ENCODE results near the gene ANKLE1. TPM values are rescaled to one million over a fixed set of nuclear protein-coding genes. Genes with fewer than 3 reads are reported as not detected.
A peak's percentile ranks its signal among the peaks of the same experiment; 100 is the strongest.

Gene ANKLE1
- total RNA-seq, 2 donors from 2014 or later, result 1.2 TPM; not detected in 1

DNA sequence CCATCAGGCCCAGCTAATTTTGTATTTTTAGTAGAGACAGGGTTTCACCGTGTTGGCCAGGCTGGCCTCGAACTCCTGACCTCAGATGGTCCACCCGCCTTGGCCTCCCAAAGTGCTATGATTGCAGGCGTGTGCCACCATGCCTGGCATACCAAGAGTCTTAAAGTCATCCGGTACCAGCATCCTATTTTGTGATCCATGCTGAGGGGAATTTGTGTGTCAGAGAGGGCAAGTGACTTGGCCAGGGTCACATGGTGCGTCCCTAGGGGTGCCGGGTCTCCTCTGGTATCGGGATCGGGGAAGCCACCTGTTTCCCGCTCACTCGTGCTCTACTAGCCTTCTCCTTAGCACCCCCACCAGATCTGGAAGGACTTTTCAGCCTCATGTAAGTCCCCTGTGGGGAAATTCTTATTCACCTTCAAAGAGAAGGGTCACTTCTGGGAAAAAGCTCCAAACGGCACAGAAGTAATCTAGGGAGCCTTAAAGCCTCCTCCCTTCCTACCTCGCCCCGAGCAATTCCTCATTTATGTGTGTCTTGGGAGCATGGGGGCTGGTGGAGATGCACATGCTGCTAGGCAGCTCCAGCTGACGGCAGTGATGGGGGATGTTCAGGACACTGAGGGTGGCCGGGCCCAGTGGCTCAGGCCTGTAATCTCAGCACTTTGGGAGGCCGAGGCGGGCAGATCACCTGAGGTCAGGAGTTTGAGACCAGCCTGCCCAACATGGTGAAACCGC is 6.1 kb upstream of the ANKLE1 start:
- Histone ChIP-seq H3K4me3 (no peak overlapping the region), H3K4me1 (ENCODE audit: control insufficient read depth in 1 of 2, low read depth in 2 of 2) (no peaks in the 10 kb centered on the region), H3K27ac (no peak overlapping the region), H3K27me3 (replicated peaks; ENCODE audit: insufficient read depth) (no peaks in the 10 kb centered on the region), H3K36me3 (peaks cover 60% of the 10 kb centered on the region), H3K9me3 (no peaks in the 10 kb centered on the region)
- no peak for DNase-seq (ENCODE audit: low spot score)
- TF ChIP-seq, protein P1, sequence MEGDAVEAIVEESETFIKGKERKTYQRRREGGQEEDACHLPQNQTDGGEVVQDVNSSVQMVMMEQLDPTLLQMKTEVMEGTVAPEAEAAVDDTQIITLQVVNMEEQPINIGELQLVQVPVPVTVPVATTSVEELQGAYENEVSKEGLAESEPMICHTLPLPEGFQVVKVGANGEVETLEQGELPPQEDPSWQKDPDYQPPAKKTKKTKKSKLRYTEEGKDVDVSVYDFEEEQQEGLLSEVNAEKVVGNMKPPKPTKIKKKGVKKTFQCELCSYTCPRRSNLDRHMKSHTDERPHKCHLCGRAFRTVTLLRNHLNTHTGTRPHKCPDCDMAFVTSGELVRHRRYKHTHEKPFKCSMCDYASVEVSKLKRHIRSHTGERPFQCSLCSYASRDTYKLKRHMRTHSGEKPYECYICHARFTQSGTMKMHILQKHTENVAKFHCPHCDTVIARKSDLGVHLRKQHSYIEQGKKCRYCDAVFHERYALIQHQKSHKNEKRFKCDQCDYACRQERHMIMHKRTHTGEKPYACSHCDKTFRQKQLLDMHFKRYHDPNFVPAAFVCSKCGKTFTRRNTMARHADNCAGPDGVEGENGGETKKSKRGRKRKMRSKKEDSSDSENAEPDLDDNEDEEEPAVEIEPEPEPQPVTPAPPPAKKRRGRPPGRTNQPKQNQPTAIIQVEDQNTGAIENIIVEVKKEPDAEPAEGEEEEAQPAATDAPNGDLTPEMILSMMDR (IDR thresholded peaks at IDR 0.05), result no peak
- no peak for ATAC-seq (ENCODE audit: insufficient number of reproducible peaks, low FRiP score, low read depth)

- ATAC-seq (ENCODE audit: insufficient number of reproducible peaks, low FRiP score, low read depth) (no peak), DNase-seq (ENCODE audit: low spot score) (no peak)
- no peaks in the 10 kb centered on the region for H3K9me3 ChIP-seq
- peaks cover 33% of the 10 kb centered on the region for H3K36me3 ChIP-seq
- H3K4me1 ChIP-seq (ENCODE audit: control insufficient read depth in 1 of 2, low read depth in 2 of 2), result peaks cover 7 to 14% of the 10 kb centered on the region in 2 donors
- H3K4me3 ChIP-seq, result no peak overlapping the region
- no peak overlapping the region for H3K27ac ChIP-seq
- TF ChIP-seq, protein P1 (IDR thresholded peaks at IDR 0.05), result no peak
- no peaks in the 10 kb centered on the region for H3K27me3 ChIP-seq (replicated peaks; ENCODE audit: insufficient read depth)
These were observed 2.3 kb upstream of the ANKLE1 start for GRCh38 chr19:17279436-17279835.

- peaks cover 7 to 14% of the 10 kb centered on the region in 2 donors for H3K4me1 ChIP-seq (ENCODE audit: control insufficient read depth in 1 of 2, low read depth in 2 of 2)
- peak overlapping the region; percentile 68 for H3K4me3 ChIP-seq
- TF ChIP-seq, protein P1 (IDR thresholded peaks at IDR 0.05), result peak; percentile 90
- ATAC-seq (ENCODE audit: insufficient number of reproducible peaks, low FRiP score, low read depth) (peak; percentile 64), DNase-seq (ENCODE audit: low spot score) (no peak)
- no peaks in the 10 kb centered on the region for H3K9me3 ChIP-seq
- H3K27me3 ChIP-seq (replicated peaks; ENCODE audit: insufficient read depth), result no peaks in the 10 kb centered on the region
- H3K36me3 ChIP-seq, result peaks cover 8% of the 10 kb centered on the region
- no peak overlapping the region for H3K27ac ChIP-seq
These were observed 906 bp downstream of the ANKLE1 start for GRCh38 chr19:17282488-17283125.

DNA sequence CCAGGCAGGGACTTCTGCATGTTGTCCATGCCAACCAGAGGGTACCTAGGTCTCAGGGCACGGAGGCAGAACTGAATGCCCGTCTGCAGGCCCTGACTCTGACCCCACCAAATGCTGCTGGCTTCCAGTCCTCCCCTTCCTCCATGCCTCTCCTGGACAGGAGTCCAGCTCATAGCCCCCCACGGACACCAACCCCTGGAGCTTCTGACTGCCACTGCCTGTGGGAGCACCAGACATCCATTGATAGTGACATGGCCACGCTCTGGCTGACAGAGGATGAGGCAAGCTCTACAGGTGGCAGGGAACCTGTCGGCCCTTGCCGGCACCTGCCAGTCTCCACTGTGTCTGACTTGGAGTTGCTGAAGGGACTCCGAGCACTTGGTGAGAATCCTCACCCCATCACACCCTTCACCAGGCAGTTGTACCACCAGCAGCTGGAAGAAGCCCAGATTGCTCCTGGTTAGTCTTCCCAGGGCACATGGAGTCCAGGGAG is 1.8 kb downstream of the ANKLE1 start:
- Histone ChIP-seq H3K9me3 (no peaks in the 10 kb centered on the region), H3K4me3 (no peak overlapping the region), H3K36me3 (peaks cover 7% of the 10 kb centered on the region), H3K27ac (no peak overlapping the region), H3K4me1 (ENCODE audit: control insufficient read depth in 1 of 2, low read depth in 2 of 2) (peaks cover 7 to 14% of the 10 kb centered on the region in 2 donors), H3K27me3 (replicated peaks; ENCODE audit: insufficient read depth) (no peaks in the 10 kb centered on the region)
- TF ChIP-seq, protein P1 (IDR thresholded peaks at IDR 0.05), result no peak
- no peak for DNase-seq (ENCODE audit: low spot score)
- no peak for ATAC-seq (ENCODE audit: insufficient number of reproducible peaks, low FRiP score, low read depth)

- Histone ChIP-seq H3K27me3 (replicated peaks; ENCODE audit: insufficient read depth) (no peaks in the 10 kb centered on the region), H3K4me3 (no peak overlapping the region), H3K9me3 (no peaks in the 10 kb centered on the region), H3K4me1 (ENCODE audit: control insufficient read depth in 1 of 2, low read depth in 2 of 2) (peaks cover 7 to 14% of the 10 kb centered on the region in 2 donors), H3K27ac (no peak overlapping the region), H3K36me3 (no peaks in the 10 kb centered on the region)
- TF ChIP-seq, protein P1 (IDR thresholded peaks at IDR 0.05), result no peak
- no peak for DNase-seq (ENCODE audit: low spot score)
- ATAC-seq (ENCODE audit: insufficient number of reproducible peaks, low FRiP score, low read depth), result no peak
These were observed 3.9 kb downstream of the ANKLE1 start for GRCh38 chr19:17285415-17286135.

Measured in thoracic aorta (tissue), 2 donors.